Activated CD4-positive, alpha-beta memory T cell treated with anti-CD3 and anti-CD28 coated beads for 36 hours (primary cell): ENCODE results near the gene STMN1. TPM values are rescaled to one million over a fixed set of nuclear protein-coding genes. Genes with fewer than 3 reads are reported as not detected.

Source experiments
- CTCF ChIA-PET: fragments of 350-600 bp; sonication (Branson Sonifier 250); formaldehyde crosslinking; loops from one replicate; lab custom pipeline; 2021; ENCODE audit warnings: antibody characterized with exemption, inconsistent platforms; lab: Charles Lee
- POLR2A ChIA-PET: fragments of 350-600 bp; sonication (Branson Sonifier 250); formaldehyde crosslinking; loops from one replicate; lab custom pipeline; 2021; ENCODE audit warnings: antibody characterized with exemption; lab: Charles Lee
- DNase-seq: peaks from one replicate; pipeline ENCODE4 v3.0.0-alpha.2; 2020
- H3K27ac Mint-ChIP-seq: one replicate; pipeline ENCODE4 v1.8.0; 2021; ENCODE audit warnings: mixed read lengths
- H3K27me3 Mint-ChIP-seq: one replicate; pipeline ENCODE4 v1.8.0; 2021; ENCODE audit warnings: mixed read lengths
- H3K36me3 Mint-ChIP-seq: one replicate; pipeline ENCODE4 v1.8.0; 2021; ENCODE audit warnings: mixed read lengths
- H3K4me1 Mint-ChIP-seq: one replicate; pipeline ENCODE4 v1.8.0; 2021; ENCODE audit warnings: low read depth, mixed read lengths
- H3K4me3 Mint-ChIP-seq: one replicate; pipeline ENCODE4 v1.8.0; 2021; ENCODE audit warnings: mild to moderate bottlenecking, mixed read lengths
- H3K9me3 Mint-ChIP-seq: one replicate; pipeline ENCODE4 v1.8.0; 2021; ENCODE audit warnings: mixed read lengths
- intact Hi-C: fragments of 100-400 bp; cut with micrococcal nuclease; formaldehyde crosslinking; loops from one replicate; pipeline ENCODE4 v1.15.1; 2023
- total RNA-seq, 2 experiments: library from RNA; stranded (reverse); gene quantifications; one replicate each; pipeline ENCODE4 v1.2.3, GENCODE V29; 2021

The STMN1 gene
- total RNA-seq, 2 experiments from 2014 or later = 619 to 630 TPM

GRCh38 chr1:25902462-25902861, 3.8 kb downstream of the STMN1 start:
- no peak for DNase-seq
- Mint-ChIP-seq H3K4me3 (no peak overlapping the region), H3K27me3 (no peaks in the 10 kb centered on the region), H3K4me1 (peaks cover 23% of the 10 kb centered on the region), H3K36me3 (peaks cover 61% of the 10 kb centered on the region), H3K27ac (no peak overlapping the region), H3K9me3 (no peaks in the 10 kb centered on the region)
- ChIA-PET POLR2A (no interaction called here), CTCF (interaction anchor here (5.2 kb wide), 1 partner anchor 95 kb away, joined by 45 read pairs; the partner anchor contains the start of gene PAFAH2)
- intact Hi-C loops = no loop called here

- no peaks in the 10 kb centered on the region for H3K27me3 Mint-ChIP-seq
- no peaks in the 10 kb centered on the region for H3K9me3 Mint-ChIP-seq
- ChIA-PET CTCF (no interaction called here), POLR2A (interaction anchor here (0.9 kb wide), 1 partner anchor 91 kb away, joined by 3 read pairs; no protein-coding TSS in a partner anchor)
- H3K4me3 Mint-ChIP-seq = no peak overlapping the region
- peaks cover 25% of the 10 kb centered on the region for H3K4me1 Mint-ChIP-seq
- no peak overlapping the region for H3K27ac Mint-ChIP-seq
- DNase-seq = no peak
- peaks cover 63% of the 10 kb centered on the region for H3K36me3 Mint-ChIP-seq
- intact Hi-C loops = no loop called here
Observed at GRCh38 chr1:25900219-25900618, 6.0 kb downstream of the STMN1 start.

- Mint-ChIP-seq H3K4me3 (no peak overlapping the region), H3K9me3 (no peaks in the 10 kb centered on the region), H3K36me3 (peaks cover 60% of the 10 kb centered on the region), H3K27ac (no peak overlapping the region), H3K4me1 (peaks cover 23% of the 10 kb centered on the region), H3K27me3 (no peaks in the 10 kb centered on the region)
- no peak for DNase-seq
- ChIA-PET POLR2A (interaction anchor here (0.9 kb wide), 1 partner anchor 91 kb away, joined by 3 read pairs; no protein-coding TSS in a partner anchor), CTCF (no interaction called here)
- intact Hi-C loops = no loop called here
Observed at GRCh38 chr1:25899792-25900191, 6.4 kb downstream of the STMN1 start.

GRCh38 chr1:25898223-25899015, 7.8 kb downstream of the STMN1 start:
- Mint-ChIP-seq H3K4me1 (peaks cover 15% of the 10 kb centered on the region), H3K27me3 (no peaks in the 10 kb centered on the region), H3K36me3 (peaks cover 49% of the 10 kb centered on the region), H3K4me3 (no peak overlapping the region), H3K27ac (no peak overlapping the region), H3K9me3 (no peaks in the 10 kb centered on the region)
- ChIA-PET POLR2A (no interaction called here), CTCF (interaction anchor here (5.7 kb wide), 1 partner anchor 101 kb away, joined by 260 read pairs; the partner anchor contains the start of gene PAFAH2)
- intact Hi-C loops = no loop called here
- no peak for DNase-seq

GRCh38 chr1:25897754-25898153, 8.5 kb downstream of the STMN1 start:
- POLR2A ChIA-PET = no interaction called here
- peaks cover 10% of the 10 kb centered on the region for H3K4me1 Mint-ChIP-seq

GRCh38 chr1:25896266-25896665, 10.0 kb downstream of the STMN1 start:
- DNase-seq = no peak
- peaks cover 12% of the 10 kb centered on the region for H3K4me1 Mint-ChIP-seq
- CTCF ChIA-PET = interaction anchor here (1.0 to 5.7 kb wide), 22 partner anchors 10 to 248 kb away, joined by 3 to 260 read pairs (median 7); partner anchors contain the start of genes PAFAH2, PAQR7 and STMN1
- no peak overlapping the region for H3K27ac Mint-ChIP-seq
- peaks cover 33% of the 10 kb centered on the region for H3K36me3 Mint-ChIP-seq
- POLR2A ChIA-PET = interaction anchor here (1.3 to 2.7 kb wide), 3 partner anchors 8 to 101 kb away, joined by 5 to 20 read pairs (median 7); partner anchors contain the start of gene PAFAH2
- intact Hi-C loops = no loop called here
- no peaks in the 10 kb centered on the region for H3K9me3 Mint-ChIP-seq
- H3K4me3 Mint-ChIP-seq = no peak overlapping the region
- no peaks in the 10 kb centered on the region for H3K27me3 Mint-ChIP-seq

More at GRCh38 chr1:25897754-25898153, 8.5 kb downstream of the STMN1 start:
- intact Hi-C loops = no loop called here
- Mint-ChIP-seq H3K9me3 (no peaks in the 10 kb centered on the region), H3K4me3 (no peak overlapping the region), H3K27me3 (no peaks in the 10 kb centered on the region), H3K36me3 (peaks cover 44% of the 10 kb centered on the region), H3K27ac (no peak overlapping the region)
- DNase-seq = no peak
- CTCF ChIA-PET = interaction anchor here (0.6 to 5.7 kb wide), 3 partner anchors 93 to 467 kb away, joined by 3 to 260 read pairs (median 28); partner anchors contain the start of gene PAFAH2

- ChIA-PET CTCF (interaction anchor here (0.6 to 5.7 kb wide), 44 partner anchors 9 to 427 kb away, joined by 3 to 260 read pairs (median 5); partner anchors contain the start of genes CEP85, EXTL1, PAFAH2 and PAQR7), POLR2A (interaction anchor here (1.3 to 2.7 kb wide), 3 partner anchors 9 to 102 kb away, joined by 5 to 20 read pairs (median 7); partner anchors contain the start of gene PAFAH2)
- Mint-ChIP-seq H3K4me3 (no peak overlapping the region), H3K36me3 (peaks cover 25% of the 10 kb centered on the region), H3K9me3 (no peaks in the 10 kb centered on the region), H3K4me1 (peaks cover 12% of the 10 kb centered on the region), H3K27ac (no peak overlapping the region), H3K27me3 (no peaks in the 10 kb centered on the region)
- DNase-seq = peak; percentile 93
- intact Hi-C loops = loop anchor here (1.0 to 2.0 kb wide), 3 partner anchors 10 to 103 kb away; partner anchors contain the start of gene PAFAH2
Observed at GRCh38 chr1:25895365-25895990, 10.7 kb downstream of the STMN1 start.

GRCh38 chr1:25893116-25893515, 13.1 kb downstream of the STMN1 start:
- POLR2A ChIA-PET = no interaction called here
- intact Hi-C loops = no loop called here
- peaks cover 7% of the 10 kb centered on the region for H3K36me3 Mint-ChIP-seq

GRCh38 chr1:25891606-25892005, 14.6 kb downstream of the STMN1 start:
- Mint-ChIP-seq H3K27me3 (no peaks in the 10 kb centered on the region), H3K9me3 (no peaks in the 10 kb centered on the region), H3K4me1 (peaks cover 12% of the 10 kb centered on the region), H3K27ac (no peak overlapping the region), H3K36me3 (peaks cover 4% of the 10 kb centered on the region), H3K4me3 (no peak overlapping the region)
- intact Hi-C loops = no loop called here
- DNase-seq = no peak
- POLR2A ChIA-PET = interaction anchor here (0.6 kb wide), 1 partner anchor 644 kb away, joined by 4 read pairs; the partner anchor contains the start of gene RSRP1
- CTCF ChIA-PET = interaction anchor here (1.9 kb wide), 1 partner anchor 106 kb away, joined by 6 read pairs; the partner anchor contains the start of gene PAFAH2

More at GRCh38 chr1:25893116-25893515, 13.1 kb downstream of the STMN1 start:
- no peak overlapping the region for H3K27ac Mint-ChIP-seq
- no peak overlapping the region for H3K4me3 Mint-ChIP-seq
- H3K9me3 Mint-ChIP-seq = no peaks in the 10 kb centered on the region
- CTCF ChIA-PET = interaction anchor here (0.8 to 5.7 kb wide), 4 partner anchors 12 to 106 kb away, joined by 6 to 260 read pairs (median 6); partner anchors contain the start of gene PAFAH2
- no peak for DNase-seq
- no peaks in the 10 kb centered on the region for H3K27me3 Mint-ChIP-seq
- H3K4me1 Mint-ChIP-seq = peaks cover 12% of the 10 kb centered on the region

- intact Hi-C loops = no loop called here
- DNase-seq = no peak
- no peak overlapping the region for H3K27ac Mint-ChIP-seq
- peaks cover 3% of the 10 kb centered on the region for H3K36me3 Mint-ChIP-seq
- H3K27me3 Mint-ChIP-seq = no peaks in the 10 kb centered on the region
- no peak overlapping the region for H3K4me3 Mint-ChIP-seq
- peaks cover 8% of the 10 kb centered on the region for H3K4me1 Mint-ChIP-seq
- ChIA-PET CTCF (no interaction called here), POLR2A (no interaction called here)
- H3K9me3 Mint-ChIP-seq = no peaks in the 10 kb centered on the region
Observed at GRCh38 chr1:25890239-25891034, 15.8 kb downstream of the STMN1 start.

- Mint-ChIP-seq H3K4me1 (peaks cover 5% of the 10 kb centered on the region), H3K36me3 (no peaks in the 10 kb centered on the region), H3K27ac (no peak overlapping the region), H3K4me3 (no peak overlapping the region), H3K27me3 (no peaks in the 10 kb centered on the region), H3K9me3 (no peaks in the 10 kb centered on the region)
- CTCF ChIA-PET = no interaction called here
- POLR2A ChIA-PET = no interaction called here
- intact Hi-C loops = no loop called here
- no peak for DNase-seq
Observed at GRCh38 chr1:25889470-25889869, 16.7 kb downstream of the STMN1 start.
